GM23338 (cell line): ENCODE data around the gene ACOT11. TPM values are rescaled to one million over a fixed set of nuclear protein-coding genes. Genes with fewer than 3 reads are reported as not detected.

Experiments used
- ATAC-seq: fragments of 200-7000 bp; cut with Tn5 transposase; 3 replicates; pipeline ENCODE4 v1.9.1; 2020
- DNase-seq: peaks from one replicate; pipeline ENCODE4 v3.0.0-alpha.2; 2015; ENCODE audit warnings: low spot score
- H2AFZ ChIP-seq: fragments of 200-600 bp; sonication (generic); 2 replicates; pipeline ENCODE4 v1.8.0; 2016; ENCODE audit warnings: antibody characterized with exemption, mild to moderate bottlenecking, moderate library complexity
- H3F3A ChIP-seq: fragments of 200-600 bp; sonication (generic); replicated peaks from 2 replicates; pipeline ENCODE4 v1.8.0; 2017; ENCODE audit warnings: antibody characterized with exemption, mixed run types, low read depth
- H3K27ac ChIP-seq: fragments of 200-600 bp; sonication (generic); 2 replicates; pipeline ENCODE4 v1.6.1; 2016; ENCODE audit warnings: low read depth
- H3K27me3 ChIP-seq: fragments of 200-600 bp; sonication (generic); 2 replicates; pipeline ENCODE4 v1.8.0; 2016; ENCODE audit warnings: mild to moderate bottlenecking, mixed run types, moderate library complexity; ENCODE audit not compliant: insufficient read depth
- H3K36me3 ChIP-seq: fragments of 200-600 bp; sonication (generic); 2 replicates; pipeline ENCODE4 v1.8.0; 2016; ENCODE audit warnings: mild to moderate bottlenecking; ENCODE audit not compliant: insufficient read depth
- H3K4me1 ChIP-seq: fragments of 200-600 bp; sonication (generic); 2 replicates; pipeline ENCODE4 v1.8.0; 2016; ENCODE audit warnings: mild to moderate bottlenecking, moderate library complexity; ENCODE audit not compliant: insufficient read depth
- H3K4me2 ChIP-seq: fragments of 200-600 bp; sonication (generic); 2 replicates; pipeline ENCODE4 v1.7.1; 2017; ENCODE audit warnings: mixed run types
- H3K4me3 ChIP-seq: fragments of 200-600 bp; sonication (generic); 2 replicates; pipeline ENCODE4 v1.6.1; 2016; ENCODE audit warnings: mixed run types
- H3K79me2 ChIP-seq: fragments of 200-600 bp; sonication (generic); replicated peaks from 2 replicates; pipeline ENCODE4 v1.8.0; 2017; ENCODE audit warnings: mild to moderate bottlenecking; ENCODE audit not compliant: insufficient read depth
- H3K9me2 ChIP-seq: fragments of 200-600 bp; sonication (generic); 2 replicates; pipeline ENCODE4 v1.8.0; 2017; ENCODE audit not compliant: insufficient read depth
- H4K20me1 ChIP-seq: fragments of 200-600 bp; sonication (generic); replicated peaks from 2 replicates; pipeline ENCODE4 v1.8.0; 2017; ENCODE audit warnings: mild to moderate bottlenecking; ENCODE audit not compliant: insufficient read depth
- H3K27ac Mint-ChIP-seq: 2 replicates; pipeline ENCODE4 v1.8.0; 2020; ENCODE audit warnings: inconsistent platforms, mild to moderate bottlenecking, moderate library complexity, mixed read lengths
- H3K27me3 Mint-ChIP-seq: 3 replicates; pipeline ENCODE4 v1.8.0; 2022; ENCODE audit warnings: low read depth, mild to moderate bottlenecking, moderate library complexity, mixed read lengths, inconsistent platforms; ENCODE audit not compliant: insufficient read depth, poor library complexity
- H3K36me3 Mint-ChIP-seq: 3 replicates; pipeline ENCODE4 v1.8.0; 2021; ENCODE audit warnings: low read depth, mild to moderate bottlenecking, inconsistent platforms, moderate library complexity, mixed read lengths
- H3K4me1 Mint-ChIP-seq: 3 replicates; pipeline ENCODE4 v1.8.0; 2020; ENCODE audit warnings: mild to moderate bottlenecking, inconsistent platforms, mixed read lengths
- H3K4me3 Mint-ChIP-seq: 3 replicates; pipeline ENCODE4 v1.8.0; 2021; ENCODE audit warnings: moderate library complexity, mild to moderate bottlenecking, inconsistent platforms, mixed read lengths
- H3K9me3 Mint-ChIP-seq: 3 replicates; pipeline ENCODE4 v1.8.0; 2020; ENCODE audit warnings: moderate library complexity, mild to moderate bottlenecking, inconsistent platforms, mixed read lengths
- CREB1 ChIP-seq: fragments of 250-450 bp; sonication (Bioruptor Pico); IDR thresholded peaks from 2 replicates; pipeline ENCODE4 v1.5.0; 2020; ENCODE audit warnings: low read depth, mild to moderate bottlenecking, moderate library complexity
- CTCF ChIP-seq, 2 experiments: fragments of 200-600 bp in 1 of 2; sonication (generic) in 1 of 2; conservative IDR thresholded peaks; 2 replicates each; pipeline versions ENCODE4 v1.5.1 to v1.6.1; 2016 to 2017; ENCODE audit warnings: antibody characterized with exemption in 2 of 2, low read depth in 2 of 2, mild to moderate bottlenecking in 2 of 2, moderate library complexity in 1 of 2
- ETS1 ChIP-seq: IDR thresholded peaks from 2 replicates; pipeline ENCODE4 v1.6.1; 2016; ENCODE audit warnings: antibody characterized with exemption
- EZH2phosphoT487 ChIP-seq: fragments of 200-600 bp; sonication (generic); IDR thresholded peaks from one replicate; pipeline ENCODE4 v1.8.1; 2018; ENCODE audit warnings: antibody characterized with exemption; ENCODE audit not compliant: unreplicated experiment
- JUNB ChIP-seq: IDR thresholded peaks from one replicate; pipeline ENCODE4 v1.6.1; 2016; ENCODE audit warnings: antibody characterized with exemption; ENCODE audit not compliant: unreplicated experiment
- POLR2AphosphoS5 ChIP-seq: IDR thresholded peaks from 2 replicates; pipeline ENCODE4 v1.6.1; 2016; ENCODE audit warnings: antibody characterized with exemption, low read depth
- REST ChIP-seq: IDR thresholded peaks from one replicate; pipeline ENCODE4 v1.6.1; 2018; ENCODE audit warnings: antibody characterized with exemption; ENCODE audit not compliant: unreplicated experiment
- STAT1 ChIP-seq: IDR thresholded peaks from one replicate; pipeline ENCODE4 v1.6.1; 2016; ENCODE audit warnings: antibody characterized with exemption; ENCODE audit not compliant: unreplicated experiment
- ZNF114 ChIP-seq: fragments of 250-450 bp; sonication (Bioruptor Pico); IDR thresholded peaks from 2 replicates; pipeline ENCODE4 v1.5.0; 2020; ENCODE audit warnings: mild to moderate bottlenecking, moderate library complexity
- ZNF331 ChIP-seq: fragments of 250-450 bp; sonication (Bioruptor Pico); IDR thresholded peaks from 2 replicates; pipeline ENCODE4 v1.5.0; 2020; ENCODE audit warnings: low read depth, mild to moderate bottlenecking, moderate library complexity
- polyA plus RNA-seq: library from polyadenylated mRNA; unstranded; fragments of >200 nt; fragmentation: Nextera tagmentation; extraction: Ambion mirVana; gene quantifications from 2 replicates; pipeline ENCODE4 v1.2.1, GENCODE V29; 2016
- total RNA-seq: library from RNA; depleted of rRNA; stranded (reverse); fragments of >200 nt; shearing (Covaris generic); gene quantifications from 2 replicates; pipeline ENCODE4 v1.2.3, GENCODE V29; 2014

ACOT11 gene
- total and polyA plus RNA-seq, 2 experiments from 2014 or later = 1.6 to 2.7 TPM

- Mint-ChIP-seq H3K4me3 (no peak overlapping the region), H3K27ac (no peak overlapping the region), H3K27me3 (peaks cover 2% of the 10 kb centered on the region), H3K4me1 (peaks cover 7% of the 10 kb centered on the region), H3K36me3 (no peaks in the 10 kb centered on the region; the same call in 2 of the 3 replicates), H3K9me3 (no peaks in the 10 kb centered on the region)
- Histone ChIP-seq H3K27me3 (no peaks in the 10 kb centered on the region), H2AFZ (no peak overlapping the region), H3F3A (no peaks in the 10 kb centered on the region), H3K4me3 (no peak overlapping the region), H3K27ac (no peak overlapping the region), H4K20me1 (no peaks in the 10 kb centered on the region), H3K4me1 (peaks cover 5% of the 10 kb centered on the region; the same call in 1 of the 2 replicates), H3K9me2 (no peaks in the 10 kb centered on the region), H3K4me2 (no peak overlapping the region), H3K36me3 (no peaks in the 10 kb centered on the region), H3K79me2 (no peaks in the 10 kb centered on the region)
- no peak for TF ChIP-seq REST
- no peak for TF ChIP-seq ETS1
- TF ChIP-seq EZH2phosphoT487 = no peak
- TF ChIP-seq CREB1 (CRISPR knock-in tag) = no peak
- DNase-seq = no peak
- ATAC-seq = no peak
Measured at GRCh38 chr1:54596756-54597155, 48.7 kb downstream of the ACOT11 start.

- Histone ChIP-seq H2AFZ (no peak overlapping the region), H3K4me2 (no peak overlapping the region), H3K4me1 (peaks cover 5% of the 10 kb centered on the region; the same call in 1 of the 2 replicates), H3K36me3 (no peaks in the 10 kb centered on the region), H3K9me2 (no peaks in the 10 kb centered on the region), H3K4me3 (no peak overlapping the region), H3K79me2 (no peaks in the 10 kb centered on the region), H3F3A (no peaks in the 10 kb centered on the region), H3K27me3 (no peaks in the 10 kb centered on the region), H4K20me1 (no peaks in the 10 kb centered on the region), H3K27ac (no peak overlapping the region)
- ATAC-seq (no peak), DNase-seq (no peak)
- H3K9me3 Mint-ChIP-seq = no peaks in the 10 kb centered on the region
- H3K4me1 Mint-ChIP-seq = peaks cover 7% of the 10 kb centered on the region
- H3K36me3 Mint-ChIP-seq = no peaks in the 10 kb centered on the region; the same call in 2 of the 3 replicates
- TF ChIP-seq CREB1 (CRISPR knock-in tag) = no peak
- no peak for TF ChIP-seq ETS1
- TF ChIP-seq ZNF114 (CRISPR knock-in tag) = no peak
- TF ChIP-seq STAT1 = no peak
- no peak for TF ChIP-seq CTCF (conservative IDR thresholded peaks at IDR 0.05; ENCODE audit: low read depth in 2 of 2)
- no peak for TF ChIP-seq POLR2AphosphoS5
- TF ChIP-seq JUNB = no peak
- TF ChIP-seq ZNF331 = no peak
- H3K27me3 Mint-ChIP-seq = peaks cover 3% of the 10 kb centered on the region
- H3K4me3 Mint-ChIP-seq = no peak overlapping the region
- H3K27ac Mint-ChIP-seq = no peak overlapping the region
Measured at GRCh38 chr1:54597455-54598030, 49.5 kb downstream of the ACOT11 start.
